Measurements from ENCODE around the gene ITPR2. TPM values are rescaled to one million over a fixed set of nuclear protein-coding genes. Genes with fewer than 3 reads are reported as not detected.

The ITPR2 gene
- total RNA-seq, 1 experiment from 2014 or later: 26.0 TPM

DNA sequence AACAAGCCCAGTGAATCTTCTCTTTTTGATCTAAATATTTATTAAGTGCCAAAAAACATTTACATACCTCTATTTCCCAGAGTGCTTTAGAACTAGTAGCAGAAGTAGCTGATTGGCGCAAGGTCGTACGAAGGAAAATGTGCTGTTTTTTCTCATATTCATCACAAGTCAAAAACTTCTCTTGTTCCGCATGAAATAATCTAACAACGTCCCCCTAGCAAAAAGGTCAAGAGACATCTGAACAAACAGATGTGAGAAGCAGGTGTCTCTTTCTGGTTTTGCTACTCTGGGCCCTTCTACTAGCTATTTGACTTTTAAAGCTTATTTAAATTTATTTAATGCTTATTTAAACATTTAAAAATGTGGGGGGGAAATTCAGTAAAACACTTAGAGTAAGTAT, 117.8 kb downstream of the ITPR2 start:
- TF ChIP-seq, protein P1, sequence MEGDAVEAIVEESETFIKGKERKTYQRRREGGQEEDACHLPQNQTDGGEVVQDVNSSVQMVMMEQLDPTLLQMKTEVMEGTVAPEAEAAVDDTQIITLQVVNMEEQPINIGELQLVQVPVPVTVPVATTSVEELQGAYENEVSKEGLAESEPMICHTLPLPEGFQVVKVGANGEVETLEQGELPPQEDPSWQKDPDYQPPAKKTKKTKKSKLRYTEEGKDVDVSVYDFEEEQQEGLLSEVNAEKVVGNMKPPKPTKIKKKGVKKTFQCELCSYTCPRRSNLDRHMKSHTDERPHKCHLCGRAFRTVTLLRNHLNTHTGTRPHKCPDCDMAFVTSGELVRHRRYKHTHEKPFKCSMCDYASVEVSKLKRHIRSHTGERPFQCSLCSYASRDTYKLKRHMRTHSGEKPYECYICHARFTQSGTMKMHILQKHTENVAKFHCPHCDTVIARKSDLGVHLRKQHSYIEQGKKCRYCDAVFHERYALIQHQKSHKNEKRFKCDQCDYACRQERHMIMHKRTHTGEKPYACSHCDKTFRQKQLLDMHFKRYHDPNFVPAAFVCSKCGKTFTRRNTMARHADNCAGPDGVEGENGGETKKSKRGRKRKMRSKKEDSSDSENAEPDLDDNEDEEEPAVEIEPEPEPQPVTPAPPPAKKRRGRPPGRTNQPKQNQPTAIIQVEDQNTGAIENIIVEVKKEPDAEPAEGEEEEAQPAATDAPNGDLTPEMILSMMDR (conservative IDR thresholded peaks at IDR 0.05): no peak
- Histone ChIP-seq H3K27ac (no peak overlapping the region), H3F3A (ENCODE audit: insufficient read depth, low read depth) (no peaks in the 10 kb centered on the region), H3K4me2 (no peak overlapping the region), H3K4me3 (no peak overlapping the region), H3K9me3 (ENCODE audit: insufficient read depth, low read depth) (no peaks in the 10 kb centered on the region), H3K27me3 (ENCODE audit: insufficient read depth, low read depth) (no peaks in the 10 kb centered on the region), H2AFZ (no peak overlapping the region), H4K20me1 (ENCODE audit: insufficient read depth) (no peaks in the 10 kb centered on the region), H3K4me1 (replicated peaks; ENCODE audit: insufficient read depth) (no peaks in the 10 kb centered on the region), H3K9me2 (ENCODE audit: insufficient read depth) (no peaks in the 10 kb centered on the region), H3K79me2 (ENCODE audit: low read depth) (no peaks in the 10 kb centered on the region), H3K36me3 (ENCODE audit: low read depth) (no peaks in the 10 kb centered on the region)
- BruUV-seq (replicated peaks): no TSS peak
- ChIA-PET CTCF (interaction anchor here (0.6 kb wide), 1 partner anchor 302 kb away, joined by 3 read pairs; no protein-coding TSS in a partner anchor), POLR2A (ENCODE audit: unreplicated experiment) (interaction anchor here (0.6 kb wide), 1 partner anchor 180 kb away, joined by 7 read pairs; no protein-coding TSS in a partner anchor)
- intact Hi-C loops (cut with micrococcal nuclease; ENCODE audit: unreplicated experiment): no loop called here
- DNase-seq: no peak

DNA sequence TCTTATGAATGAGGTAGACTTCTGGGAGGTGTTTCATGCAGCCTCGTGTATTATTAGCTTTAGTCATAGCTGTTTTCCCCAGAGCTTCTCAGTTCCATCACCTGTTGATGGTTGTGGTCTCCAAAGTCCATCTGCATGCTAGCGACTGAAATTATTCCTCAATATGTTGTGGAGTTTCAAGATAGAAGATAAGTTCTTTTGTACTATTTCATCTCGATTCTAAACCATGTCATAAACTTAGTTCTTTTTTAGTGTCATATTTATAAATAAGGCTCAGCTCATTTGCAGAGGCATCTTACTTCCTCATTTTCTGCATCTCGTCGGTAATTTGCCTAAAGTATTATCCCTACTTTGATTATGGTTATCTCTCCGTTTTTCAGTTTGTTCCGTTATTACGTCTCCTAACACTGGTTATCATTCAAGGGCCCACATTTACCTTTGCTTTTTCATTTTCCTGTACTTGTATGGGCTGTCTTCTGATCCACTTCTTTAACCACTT, 119.1 kb downstream of the ITPR2 start:
- TF ChIP-seq, protein P1 (conservative IDR thresholded peaks at IDR 0.05): no peak
- Histone ChIP-seq H3K9me3 (ENCODE audit: insufficient read depth, low read depth) (no peaks in the 10 kb centered on the region), H3K27ac (no peak overlapping the region), H2AFZ (no peak overlapping the region), H3K9me2 (ENCODE audit: insufficient read depth) (no peaks in the 10 kb centered on the region), H3K36me3 (ENCODE audit: low read depth) (no peaks in the 10 kb centered on the region), H4K20me1 (ENCODE audit: insufficient read depth) (no peaks in the 10 kb centered on the region), H3F3A (ENCODE audit: insufficient read depth, low read depth) (no peaks in the 10 kb centered on the region), H3K4me3 (no peak overlapping the region), H3K4me2 (no peak overlapping the region), H3K27me3 (ENCODE audit: insufficient read depth, low read depth) (no peaks in the 10 kb centered on the region), H3K79me2 (ENCODE audit: low read depth) (no peaks in the 10 kb centered on the region), H3K4me1 (replicated peaks; ENCODE audit: insufficient read depth) (no peaks in the 10 kb centered on the region)
- DNase-seq: no peak
- no TSS peak for BruUV-seq (replicated peaks)
- ChIA-PET POLR2A (ENCODE audit: unreplicated experiment) (no interaction called here), CTCF (no interaction called here)
- intact Hi-C loops (cut with micrococcal nuclease; ENCODE audit: unreplicated experiment): no loop called here

DNA sequence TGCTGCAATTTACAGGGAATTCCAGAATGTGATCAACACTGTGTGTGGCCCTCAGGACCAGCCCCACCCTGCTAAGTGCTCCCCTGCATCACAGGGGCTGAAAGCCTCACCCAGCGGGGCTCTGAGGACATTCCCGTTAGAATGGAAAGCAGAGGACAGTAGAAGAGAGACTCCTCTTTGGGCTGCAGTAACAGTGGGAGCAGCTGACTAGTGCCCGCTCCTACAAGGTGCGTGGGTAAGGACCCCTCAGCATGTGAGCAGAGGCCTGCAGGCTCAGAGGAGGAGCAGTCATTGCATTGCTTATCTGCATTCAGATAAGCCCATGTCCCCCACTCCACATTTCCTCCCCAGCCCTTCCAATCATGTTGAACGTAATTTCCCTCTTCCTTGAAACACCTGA, 120.1 kb downstream of the ITPR2 start:
- H3K27ac ChIP-seq: no peak overlapping the region
- no peak overlapping the region for H2AFZ ChIP-seq
- no peaks in the 10 kb centered on the region for H3K36me3 ChIP-seq (ENCODE audit: low read depth)
- H3K4me2 ChIP-seq: no peak overlapping the region
- intact Hi-C loops (cut with micrococcal nuclease; ENCODE audit: unreplicated experiment): no loop called here
- no peak for TF ChIP-seq EZH2 (IDR thresholded peaks at IDR 0.05; ENCODE audit: low read depth)
- TF ChIP-seq, protein P1 (conservative IDR thresholded peaks at IDR 0.05): no peak
- no peaks in the 10 kb centered on the region for H3F3A ChIP-seq (ENCODE audit: insufficient read depth, low read depth)
- no peak for DNase-seq
- no peaks in the 10 kb centered on the region for H4K20me1 ChIP-seq (ENCODE audit: insufficient read depth)
- no peaks in the 10 kb centered on the region for H3K79me2 ChIP-seq (ENCODE audit: low read depth)
- H3K4me1 ChIP-seq (replicated peaks; ENCODE audit: insufficient read depth): no peaks in the 10 kb centered on the region
- ChIA-PET CTCF (no interaction called here), POLR2A (ENCODE audit: unreplicated experiment) (no interaction called here)
- H3K9me2 ChIP-seq (ENCODE audit: insufficient read depth): no peaks in the 10 kb centered on the region
- no peaks in the 10 kb centered on the region for H3K27me3 ChIP-seq (ENCODE audit: insufficient read depth, low read depth)
- no TSS peak for BruUV-seq (replicated peaks)
- no peak overlapping the region for H3K4me3 ChIP-seq
- no peaks in the 10 kb centered on the region for H3K9me3 ChIP-seq (ENCODE audit: insufficient read depth, low read depth)

Measured in PC-9 (cell line).